ENCODE measurements around the gene NRG4.

GRCh38 chr15:76057332-76058000, 45.2 kb upstream of the NRG4 start:
- TF ChIP-seq CTCF (IDR thresholded peaks at IDR 0.05) (peak; percentile 82), POLR2AphosphoS5 (IDR thresholded peaks at IDR 0.05; ENCODE audit: low read depth, low read length) (no peak)
